ENCODE measurements around the gene PALM2AKAP2.

DNA sequence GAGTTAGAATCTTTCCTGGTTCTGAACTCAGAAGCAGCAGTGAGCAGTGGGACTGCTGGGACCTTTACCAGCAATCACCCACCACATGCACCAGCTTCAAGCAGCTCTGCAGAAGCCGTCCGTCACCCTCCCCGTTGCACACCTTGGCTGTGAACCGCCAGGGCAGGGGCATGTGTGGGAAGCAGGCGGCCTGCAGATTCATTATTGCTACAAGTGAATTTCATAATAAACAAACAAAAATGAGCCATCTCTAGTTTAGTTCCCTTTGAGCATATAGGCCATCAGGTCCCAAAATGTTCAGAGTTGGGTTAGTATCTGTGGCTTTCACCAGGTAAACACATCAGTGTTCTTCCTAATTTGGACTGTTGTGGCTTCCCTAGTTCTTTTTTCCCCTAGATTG lies 17.5 kb downstream of the PALM2AKAP2 start:
- TF ChIP-seq POLR2A (IDR thresholded peaks at IDR 0.05) = no peak
- TF ChIP-seq EP300 (IDR thresholded peaks at IDR 0.05) = no peak
- TF ChIP-seq, protein P1, sequence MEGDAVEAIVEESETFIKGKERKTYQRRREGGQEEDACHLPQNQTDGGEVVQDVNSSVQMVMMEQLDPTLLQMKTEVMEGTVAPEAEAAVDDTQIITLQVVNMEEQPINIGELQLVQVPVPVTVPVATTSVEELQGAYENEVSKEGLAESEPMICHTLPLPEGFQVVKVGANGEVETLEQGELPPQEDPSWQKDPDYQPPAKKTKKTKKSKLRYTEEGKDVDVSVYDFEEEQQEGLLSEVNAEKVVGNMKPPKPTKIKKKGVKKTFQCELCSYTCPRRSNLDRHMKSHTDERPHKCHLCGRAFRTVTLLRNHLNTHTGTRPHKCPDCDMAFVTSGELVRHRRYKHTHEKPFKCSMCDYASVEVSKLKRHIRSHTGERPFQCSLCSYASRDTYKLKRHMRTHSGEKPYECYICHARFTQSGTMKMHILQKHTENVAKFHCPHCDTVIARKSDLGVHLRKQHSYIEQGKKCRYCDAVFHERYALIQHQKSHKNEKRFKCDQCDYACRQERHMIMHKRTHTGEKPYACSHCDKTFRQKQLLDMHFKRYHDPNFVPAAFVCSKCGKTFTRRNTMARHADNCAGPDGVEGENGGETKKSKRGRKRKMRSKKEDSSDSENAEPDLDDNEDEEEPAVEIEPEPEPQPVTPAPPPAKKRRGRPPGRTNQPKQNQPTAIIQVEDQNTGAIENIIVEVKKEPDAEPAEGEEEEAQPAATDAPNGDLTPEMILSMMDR (IDR thresholded peaks at IDR 0.05) = no peak
